ENCODE data around the gene COPS9.
A peak's percentile ranks its signal among the peaks of the same experiment; 100 is the strongest.

Gene COPS9

GRCh38 chr2:240137596-240138253 is 1.6 kb upstream of the COPS9 start:
- no peak overlapping the region for H3K27ac ChIP-seq
- ChIA-PET POLR2A (ENCODE audit: low non-redundant PET) (no interaction called here), CTCF (interaction anchor here (0.6 kb wide), 1 partner anchor 567 kb away, joined by 4 read pairs; no protein-coding TSS in a partner anchor)
- TF ChIP-seq CTCF (conservative IDR thresholded peaks at IDR 0.05; ENCODE audit: low read depth): no peak
- no peak for DNase-seq (ENCODE audit: low spot score)

- CTCF ChIA-PET: no interaction called here
- POLR2A ChIA-PET (ENCODE audit: low non-redundant PET): no interaction called here
- no peak for DNase-seq (ENCODE audit: low spot score)
- H3K27ac ChIP-seq: peak overlapping the region; percentile 64
- no peak for TF ChIP-seq CTCF (conservative IDR thresholded peaks at IDR 0.05; ENCODE audit: low read depth)
These were observed 677 bp upstream of the COPS9 start for GRCh38 chr2:240136671-240137292.

- peak overlapping the region; percentile 64 for H3K27ac ChIP-seq
- POLR2A ChIA-PET (ENCODE audit: low non-redundant PET): interaction anchor here (0.5 kb wide), 1 partner anchor 298 kb away, joined by 14 read pairs; no protein-coding TSS in a partner anchor
- TF ChIP-seq CTCF (conservative IDR thresholded peaks at IDR 0.05; ENCODE audit: low read depth): no peak
- CTCF ChIA-PET: no interaction called here
- DNase-seq (ENCODE audit: low spot score): no peak
These were observed 446 bp downstream of the COPS9 start for GRCh38 chr2:240135706-240136012.

GRCh38 chr2:240134956-240135520 is 1.1 kb downstream of the COPS9 start:
- H3K27ac ChIP-seq: peak overlapping the region; percentile 8; the same call in 1 of the 2 replicates
- CTCF ChIA-PET: interaction anchor here (1.0 kb wide), 1 partner anchor 16 kb away, joined by 3 read pairs; no protein-coding TSS in a partner anchor
- TF ChIP-seq CTCF (conservative IDR thresholded peaks at IDR 0.05; ENCODE audit: low read depth): no peak
- POLR2A ChIA-PET (ENCODE audit: low non-redundant PET): interaction anchor here (0.5 kb wide), 1 partner anchor 299 kb away, joined by 14 read pairs; no protein-coding TSS in a partner anchor
- DNase-seq (ENCODE audit: low spot score): no peak

- TF ChIP-seq CTCF (conservative IDR thresholded peaks at IDR 0.05; ENCODE audit: low read depth): no peak
- ChIA-PET POLR2A (ENCODE audit: low non-redundant PET) (no interaction called here), CTCF (interaction anchor here (1.0 kb wide), 1 partner anchor 16 kb away, joined by 3 read pairs; no protein-coding TSS in a partner anchor)
- H3K27ac ChIP-seq: peak overlapping the region; percentile 8; the same call in 1 of the 2 replicates
- no peak for DNase-seq (ENCODE audit: low spot score)
These were observed 1.6 kb downstream of the COPS9 start for GRCh38 chr2:240134466-240134865.

GRCh38 chr2:240133401-240133800 is 2.7 kb downstream of the COPS9 start:
- ChIA-PET POLR2A (ENCODE audit: low non-redundant PET) (no interaction called here), CTCF (no interaction called here)
- DNase-seq (ENCODE audit: low spot score): no peak
- TF ChIP-seq CTCF (conservative IDR thresholded peaks at IDR 0.05; ENCODE audit: low read depth): no peak
- H3K27ac ChIP-seq: no peak overlapping the region
